K562 (cell line): ENCODE data around the gene HEATR1. TPM values are rescaled to one million over a fixed set of nuclear protein-coding genes. Genes with fewer than 3 reads are reported as not detected.

Source experiments
- ATAC-seq: fragments of 200-7000 bp; cut with Tn5 transposase; 3 replicates; pipeline ENCODE4 v1.9.1; 2020; ENCODE audit warnings: moderate library complexity
- BruUV-seq: library from RNA; stranded (reverse); fragments of 400-500 nt; replicated peaks from 2 replicates; lab custom pipeline; 2021; lab: Mats Ljungman, UMichigan
- CTCF ChIA-PET: fragments of 300-600 bp; formaldehyde crosslinking; extraction: SDS; loops from one replicate; lab custom pipeline; 2021; ENCODE audit warnings: low intra/inter-chr PET ratio; lab: Yijun Ruan, JAX
- POLR2A ChIA-PET: fragments of 300-600, 350-650 bp; sonication (Branson Sonifier 250); formaldehyde crosslinking; extraction: SDS; loops from one replicate; lab custom pipeline; 2021; ENCODE audit warnings: antibody characterized with exemption, inconsistent platforms; lab: Yijun Ruan, JAX
- DNase-seq, 4 experiments: peaks; one replicate each; pipeline versions ENCODE4 v3.0.0 to v3.0.0-alpha.2; 2011 to 2018; ENCODE audit warnings: low spot score in 3 of 4, mixed read lengths in 3 of 4; ENCODE audit errors: extremely low read depth in 1 of 4
- FAIRE-seq: peaks from 2 replicates; lab custom pipeline; 2011; peaks lifted over from hg19 to GRCh38; lab: Jason Lieb, UNC
- H2AFZ ChIP-seq: 2 replicates; pipeline ENCODE4 v1.6.0; 2011; ENCODE audit warnings: low read depth, low read length, control low read depth, inconsistent platforms
- H3K27ac ChIP-seq: fragments of 200-600 bp; 3 replicates; pipeline ENCODE4 v1.8.0; 2011; ENCODE audit warnings: low read depth, mild to moderate bottlenecking, control low read depth, inconsistent platforms, low read length, moderate library complexity, mixed read lengths; ENCODE audit errors: extremely low read depth
- H3K27me3 ChIP-seq, 2 experiments: fragments of 300-600 bp in 1 of 2; 2 replicates in 1 of 2; 3 replicates in 1 of 2; pipeline versions ENCODE4 v1.6.0 to v1.8.0; 2011; ENCODE audit warnings: inconsistent platforms in 2 of 2, low read length in 2 of 2, mild to moderate bottlenecking in 1 of 2, mixed read lengths in 1 of 2, moderate library complexity in 1 of 2; ENCODE audit not compliant: control insufficient read depth in 2 of 2, insufficient read depth in 2 of 2
- H3K36me3 ChIP-seq: fragments of 300-600 bp; 3 replicates; pipeline ENCODE4 v1.8.0; 2011; ENCODE audit warnings: mild to moderate bottlenecking, low read length, inconsistent platforms; ENCODE audit not compliant: control insufficient read depth, insufficient read depth
- H3K4me1 ChIP-seq, 2 experiments: fragments of 200-600 bp in 1 of 2; replicated peaks in 1 of 2; 2 replicates in 1 of 2; 3 replicates in 1 of 2; pipeline versions ENCODE4 v1.5.1 to v1.8.0; 2011; ENCODE audit warnings: inconsistent platforms in 2 of 2, low read length in 2 of 2, mild to moderate bottlenecking in 1 of 2, mixed read lengths in 1 of 2, moderate library complexity in 1 of 2; ENCODE audit not compliant: control insufficient read depth in 2 of 2, insufficient read depth in 2 of 2
- H3K4me2 ChIP-seq: 2 replicates; pipeline ENCODE4 v1.6.1; 2011; ENCODE audit warnings: low read length, control low read depth, inconsistent platforms, mixed read lengths; ENCODE audit not compliant: insufficient read depth
- H3K4me3 ChIP-seq: fragments of 200-600 bp; sonication (generic), shearing (Covaris generic); 2 replicates; pipeline ENCODE4 v1.5.1; 2016; ENCODE audit warnings: control low read depth, inconsistent platforms
- H3K79me2 ChIP-seq: fragments of 200-600 bp; 3 replicates; pipeline ENCODE4 v1.8.0; 2011; ENCODE audit warnings: low read length, inconsistent platforms; ENCODE audit not compliant: control insufficient read depth, insufficient read depth
- H3K9ac ChIP-seq, 2 experiments: 2 replicates each; pipeline versions ENCODE4 v1.6.0 to v1.6.1; 2011; ENCODE audit warnings: low read depth in 2 of 2, low read length in 2 of 2, control low read depth in 1 of 2, inconsistent platforms in 1 of 2, mild to moderate bottlenecking in 1 of 2, mixed read lengths in 1 of 2; ENCODE audit not compliant: insufficient read depth in 1 of 2
- H3K9me1 ChIP-seq: one replicate; pipeline ENCODE4 v1.6.0; 2011; ENCODE audit warnings: inconsistent platforms, mild to moderate bottlenecking, low read length, moderate library complexity; ENCODE audit not compliant: control insufficient read depth, insufficient read depth
- H3K9me3 ChIP-seq: replicated peaks from 2 replicates; pipeline ENCODE4 v1.5.1; 2011; ENCODE audit warnings: low read depth, low read length, inconsistent platforms; ENCODE audit not compliant: control insufficient read depth, insufficient read depth
- H4K20me1 ChIP-seq: replicated peaks from 2 replicates; pipeline ENCODE4 v1.6.1; 2011; ENCODE audit warnings: low read length, inconsistent platforms, mixed read lengths; ENCODE audit not compliant: control insufficient read depth, insufficient read depth
- FOXA3 ChIP-seq, 2 experiments: fragments of 450-650 bp in 1 of 2; sonication (generic) in 1 of 2; formaldehyde crosslinking; IDR thresholded peaks in 1 of 2; conservative IDR thresholded peaks in 1 of 2; 2 replicates each; pipeline versions ENCODE4 v1.4.0 to v1.8.0; 2020 to 2022; ENCODE audit warnings: mild to moderate bottlenecking in 2 of 2, missing genetic modification reagents in 1 of 2
- PHB2 ChIP-seq: fragments of 450-650 bp; IDR thresholded peaks from 2 replicates; pipeline ENCODE4 v1.6.1; 2017; ENCODE audit warnings: low read depth
- RB1 ChIP-seq: fragments of 450-650 bp; IDR thresholded peaks from 2 replicates; pipeline ENCODE4 v1.6.1; 2017; ENCODE audit warnings: low read depth, mild to moderate bottlenecking
- SPI1 ChIP-seq: IDR thresholded peaks from 2 replicates; pipeline ENCODE4 v1.6.1; 2011; ENCODE audit warnings: low read depth, low read length, control low read depth, borderline replicate concordance
- ZNF253 ChIP-seq: fragments of 250-450 bp; sonication (Bioruptor Pico); conservative IDR thresholded peaks from 2 replicates; pipeline ENCODE4 v1.6.1; 2021; ENCODE audit warnings: mild to moderate bottlenecking
- WGBS: fragments of 100-300 bp; shearing (Covaris generic); methylation state at CpG from one replicate; pipeline ENCODE4 v1.1.6; 2016; ENCODE audit warnings: low coverage, mixed read lengths; ENCODE audit not compliant: insufficient coverage; ENCODE audit errors: missing lambda C conversion rate; 5-methylcytosine and 5-hydroxymethylcytosine counted together
- in situ Hi-C: fragments of 300-500 bp; cut with MboI; formaldehyde crosslinking; loops from 4 replicates; pipeline ENCODE4 v1.15.0; 2018; ENCODE audit warnings: inconsistent platforms, mixed read lengths
- intact Hi-C: fragments of 100-400 bp; cut with micrococcal nuclease; formaldehyde crosslinking; loops from 2 replicates; pipeline ENCODE4 v1.14.2; 2022
- polyA plus RNA-seq, 8 experiments: library from polyadenylated mRNA; depleted of rRNA in 4 of 8; stranded (reverse) in 5 of 8; unstranded in 3 of 8; fragments of >200 nt; fragmentation: Nextera tagmentation in 2 of 8; fragmentation: Illumina TruSeq in 1 of 8; extraction: Ambion mirVana in 2 of 8; extraction: Trizol in 1 of 8; gene quantifications; 2 replicates each; pipeline versions ENCODE4 v1.2.1 to v1.2.3, GENCODE V29; 2011 to 2014; ENCODE audit warnings: inconsistent platforms in 1 of 8, missing spikeins in 1 of 8
- total RNA-seq, 7 experiments: library from RNA; depleted of rRNA in 6 of 7; stranded (reverse); fragments of >200 nt in 6 of 7; fragmentation: Illumina TruSeq in 2 of 7; extraction: Trizol in 2 of 7; gene quantifications; 2 replicates each; pipeline versions ENCODE4 v1.2.1 to v1.2.3, GENCODE V29; 2011 to 2021; ENCODE audit warnings: low replicate concordance in 1 of 7

HEATR1 gene
- total and polyA plus RNA-seq, 9 of the 15 experiments (the other 6 are each of a cell fraction or from before 2014, with no cell fraction given), result 28.3 to 108 (median 50.9) TPM

DNA sequence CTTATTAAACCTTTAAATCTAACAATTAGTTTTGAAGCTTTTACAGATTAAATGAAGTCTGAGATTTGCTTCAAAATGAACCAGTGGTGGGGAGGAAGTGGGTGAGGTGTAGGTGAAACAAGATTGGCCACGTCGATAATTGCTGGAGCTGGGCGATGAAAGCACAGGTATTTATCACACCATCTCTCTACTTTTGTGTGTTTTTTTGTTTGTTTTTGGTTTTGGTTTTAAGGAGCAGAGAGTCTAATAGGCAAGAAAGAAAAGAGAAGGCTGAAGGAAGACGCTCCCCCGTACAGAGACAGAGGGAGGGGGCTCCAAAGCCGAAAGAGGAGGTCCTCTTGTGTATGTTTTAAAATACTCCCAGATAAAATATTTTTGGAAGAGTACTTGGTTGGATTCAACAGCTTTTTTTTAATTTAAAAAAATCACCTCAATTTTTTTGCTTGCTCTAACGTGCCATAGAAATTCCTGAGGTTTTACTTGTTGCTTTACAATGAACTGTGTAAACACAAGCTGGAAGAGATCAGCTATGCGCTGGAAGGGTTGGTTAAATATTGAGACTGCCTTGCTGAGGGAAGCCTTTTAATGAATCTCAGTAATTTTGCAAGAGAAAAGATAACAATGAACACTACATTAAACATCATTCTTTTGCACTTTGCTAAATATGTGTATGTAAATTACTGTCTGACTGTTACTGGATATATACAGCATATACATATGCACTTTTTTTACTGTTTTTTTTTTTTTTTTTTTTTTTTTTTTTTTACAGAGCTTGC is 87.2 kb downstream of the HEATR1 start:
- H3K9me1 ChIP-seq, result no peaks in the 10 kb centered on the region
- H3K4me3 ChIP-seq, result no peak overlapping the region
- no peak overlapping the region for H3K4me2 ChIP-seq
- FAIRE-seq, result no peak
- intact Hi-C loops (loop anchor here (10.0 kb wide), 1 partner anchor 868 kb away; no protein-coding TSS in a partner anchor), in situ Hi-C loops (no loop called here)
- H3K79me2 ChIP-seq, result no peaks in the 10 kb centered on the region
- TF ChIP-seq RB1 (no peak), SPI1 (peak; percentile 56; the same call in 1 of the 2 replicates), FOXA3 (CRISPR knock-in tag; conservative IDR thresholded peaks at IDR 0.05 in 1 of 2, IDR thresholded peaks at IDR 0.05 in 1 of 2) (0 out of 4 replicates have a peak, but pooled peaks of 1 of the 2 experiments have one; percentile 43), ZNF253 (no peak), PHB2 (no peak)
- no TSS peak for BruUV-seq
- no peaks in the 10 kb centered on the region for H3K27me3 ChIP-seq
- ChIA-PET CTCF (no interaction called here), POLR2A (interaction anchor here (0.8 to 1.3 kb wide), 3 partner anchors 9 to 27 kb away, joined by 3 to 7 read pairs (median 3); no protein-coding TSS in a partner anchor)
- H3K27ac ChIP-seq, result no peak overlapping the region
- peak; percentile 26; the same call in 2 of the 3 replicates for ATAC-seq
- H3K36me3 ChIP-seq, result no peaks in the 10 kb centered on the region
- no peaks in the 10 kb centered on the region for H4K20me1 ChIP-seq
- no peak overlapping the region for H3K9ac ChIP-seq
- H3K9me3 ChIP-seq, result no peaks in the 10 kb centered on the region
- H3K4me1 ChIP-seq, result no peaks in the 10 kb centered on the region
- H2AFZ ChIP-seq, result peak overlapping the region; percentile 35
- DNase-seq, result no peak
- WGBS, result 12% methylated on average over 8 of the region's 8 CpGs
